HG03432 (cell line): ENCODE measurements around the gene DYRK1A.

Experiments used
- ATAC-seq: cut with Tn5 transposase; IDR thresholded peaks from one replicate; pipeline ENCODE4 v1.9.1; 2021; ENCODE audit warnings: mild to moderate bottlenecking, moderate library complexity; ENCODE audit not compliant: unreplicated experiment

Gene DYRK1A

DNA sequence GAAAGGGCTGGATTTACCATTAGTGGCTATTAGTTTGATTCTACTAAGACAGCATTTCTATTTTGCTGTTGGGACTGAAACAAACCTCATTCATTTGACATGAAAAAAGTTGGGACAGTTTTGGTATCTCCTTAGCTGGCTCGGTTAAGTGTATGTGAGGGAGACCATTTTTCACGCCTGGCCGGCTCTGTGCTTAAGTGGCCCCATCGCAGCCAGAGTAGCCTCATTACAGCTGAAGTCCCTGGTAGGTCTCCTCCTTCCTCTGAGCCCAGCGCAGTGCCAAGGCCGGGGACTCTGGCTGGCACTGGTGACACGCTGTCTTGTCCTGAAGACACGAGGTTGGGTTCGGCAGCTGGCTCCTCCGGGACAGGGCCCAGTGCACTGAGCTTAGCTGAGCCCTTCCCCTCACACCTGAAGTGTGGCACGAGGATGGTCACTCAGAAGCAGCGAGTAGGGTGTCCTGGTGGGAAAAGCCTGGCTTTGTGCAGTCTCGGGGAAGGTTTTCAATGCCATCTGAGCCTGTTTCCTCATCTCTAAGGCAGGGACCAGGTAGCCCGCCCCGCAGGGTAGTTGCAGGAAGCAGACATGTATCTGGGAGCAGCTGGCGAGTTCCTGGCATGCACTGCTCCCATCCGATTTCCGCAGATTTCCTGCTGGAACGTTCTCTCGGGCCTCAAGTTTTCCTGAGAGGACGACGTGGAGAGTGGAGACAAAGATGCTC is 196.5 kb downstream of the DYRK1A start:
- peak; percentile 20 for ATAC-seq

DNA sequence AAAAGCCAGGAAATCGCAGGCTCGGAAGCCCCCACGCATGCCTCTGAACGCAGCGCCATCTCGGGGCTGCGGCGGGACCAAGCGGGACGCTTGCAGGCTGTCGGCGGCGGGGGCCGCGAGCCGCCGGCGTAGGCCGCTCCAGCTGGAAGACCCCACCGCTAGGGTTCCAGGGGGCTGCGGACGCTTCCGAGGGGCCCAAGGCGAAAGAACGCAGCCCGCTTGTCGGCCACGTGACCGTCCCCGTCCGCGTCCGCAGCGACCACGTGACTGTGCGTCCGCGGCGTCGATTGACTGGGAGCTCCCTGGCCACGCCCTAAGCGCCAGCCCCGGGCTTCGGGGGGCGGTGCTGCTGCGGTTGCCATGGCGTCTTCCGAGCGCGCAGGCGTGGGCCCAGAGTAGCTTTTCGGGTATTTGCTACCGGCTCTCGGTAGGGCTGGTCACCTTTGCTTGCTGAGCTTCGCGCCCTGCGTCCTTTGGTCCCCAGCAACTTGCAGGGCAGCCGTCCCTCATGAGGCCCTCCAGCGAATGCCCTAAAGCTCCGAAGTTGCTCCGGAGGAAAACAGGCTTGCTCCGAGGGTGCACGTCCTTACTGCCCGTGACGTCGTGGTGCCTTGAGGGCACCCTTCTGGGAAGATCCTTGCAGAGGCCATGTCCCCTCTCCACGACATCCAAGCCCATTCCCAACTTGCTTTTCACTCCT is 197.2 kb downstream of the DYRK1A start:
- ATAC-seq = peak; percentile 92

- ATAC-seq = peak; percentile 63
Observed at GRCh38 chr21:37564341-37564923, 197.9 kb downstream of the DYRK1A start.

DNA sequence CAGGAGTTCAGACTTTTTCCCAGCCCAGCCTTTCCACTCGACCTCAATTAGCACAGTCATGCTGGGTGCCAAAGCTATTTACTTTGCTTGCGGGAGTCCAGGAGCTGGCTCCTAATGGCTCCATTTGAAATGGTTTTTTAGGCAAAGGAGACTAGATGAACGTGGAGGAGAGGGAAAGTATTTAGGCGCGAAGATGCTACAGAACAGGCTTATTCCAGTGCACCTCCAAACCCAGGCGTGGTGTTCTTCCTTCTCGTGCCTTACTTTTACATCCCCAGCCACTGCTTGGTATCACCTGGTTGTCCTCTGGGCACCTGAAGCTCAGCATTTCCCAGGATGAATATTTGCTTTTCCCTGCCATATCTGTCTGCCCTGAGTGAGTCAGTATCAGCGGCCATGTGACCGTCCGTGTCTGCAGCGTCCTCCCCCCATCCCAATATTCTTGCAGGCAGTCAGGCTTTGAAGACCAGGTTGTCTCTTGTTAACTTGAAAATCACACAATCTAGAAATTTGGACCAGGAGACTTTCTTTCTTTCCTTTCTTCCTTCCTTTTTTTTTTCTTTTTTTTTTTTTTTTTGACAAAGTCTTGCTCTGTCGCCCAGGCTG is 198.5 kb downstream of the DYRK1A start:
- no peak for ATAC-seq

DNA sequence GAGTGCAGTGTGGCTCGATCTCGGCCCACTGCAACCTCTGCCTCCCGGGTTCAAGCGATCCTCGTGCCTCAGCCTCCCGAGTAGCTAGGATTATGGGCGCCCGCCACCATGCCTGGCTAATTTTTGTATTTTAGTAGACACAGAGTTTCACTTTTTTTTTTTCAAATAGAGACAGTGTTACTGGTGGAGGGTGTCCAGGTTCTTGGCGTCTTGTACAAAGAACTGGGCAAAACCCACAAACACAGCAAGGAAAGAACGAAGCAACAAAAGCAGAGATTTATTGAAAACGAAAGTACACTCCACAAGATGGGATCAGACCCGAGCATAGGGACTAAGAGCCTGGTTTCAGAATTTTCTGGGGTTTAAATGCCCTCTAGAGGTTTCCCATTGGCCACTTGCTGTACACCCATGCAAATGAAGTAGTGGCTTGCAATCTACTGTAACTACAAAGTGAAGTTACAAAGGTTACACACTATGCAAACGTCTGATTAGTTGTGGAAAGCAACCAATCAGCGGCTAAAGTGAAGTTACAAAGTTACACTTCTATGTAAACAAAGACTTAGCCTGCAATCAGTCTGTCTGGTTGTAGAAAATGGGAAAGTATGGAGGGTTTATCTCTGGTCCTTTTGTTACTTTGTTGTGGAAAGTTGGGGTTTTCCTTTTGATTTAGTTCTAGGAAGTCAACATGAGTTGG is 199.1 kb downstream of the DYRK1A start:
- ATAC-seq = no peak

DNA sequence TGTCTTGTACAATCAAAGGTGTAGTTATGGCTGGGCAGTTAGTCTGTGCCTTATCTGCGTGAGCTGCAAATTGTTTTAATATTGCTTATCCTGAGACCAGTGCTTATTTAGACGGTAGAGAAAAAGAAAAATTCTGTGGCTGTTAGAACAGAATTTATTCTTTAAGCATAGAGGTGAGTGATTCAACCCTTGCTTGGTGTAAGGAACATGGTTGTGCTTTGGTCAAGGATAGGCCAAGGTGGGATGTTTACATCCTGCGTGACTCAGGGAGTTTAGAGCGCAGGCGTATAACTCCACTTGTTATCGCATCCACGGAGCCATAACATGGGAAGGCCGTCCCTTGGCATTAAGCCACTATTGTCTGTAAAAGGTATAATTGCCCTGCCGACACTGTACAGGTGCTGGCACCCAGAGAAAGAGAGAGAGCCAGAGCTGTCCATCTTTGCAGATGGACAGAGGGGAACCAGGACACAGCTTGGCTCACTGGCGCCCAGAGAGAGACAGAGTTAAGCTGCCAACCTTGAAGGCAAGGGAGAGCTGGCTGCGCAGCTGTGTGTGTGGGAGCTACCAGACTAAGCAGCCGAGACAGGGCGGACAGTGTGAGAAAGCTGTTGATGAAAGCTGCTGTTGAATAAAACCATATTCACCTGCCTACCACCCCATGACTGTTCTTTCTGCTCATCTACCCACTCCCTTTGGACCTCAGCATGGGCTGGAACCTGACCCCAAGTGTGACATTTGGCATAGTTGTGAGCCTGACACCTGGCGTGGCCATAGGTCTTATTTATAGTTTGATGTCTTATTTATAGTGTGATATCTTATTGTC is 200.4 kb downstream of the DYRK1A start:
- ATAC-seq = no peak

DNA sequence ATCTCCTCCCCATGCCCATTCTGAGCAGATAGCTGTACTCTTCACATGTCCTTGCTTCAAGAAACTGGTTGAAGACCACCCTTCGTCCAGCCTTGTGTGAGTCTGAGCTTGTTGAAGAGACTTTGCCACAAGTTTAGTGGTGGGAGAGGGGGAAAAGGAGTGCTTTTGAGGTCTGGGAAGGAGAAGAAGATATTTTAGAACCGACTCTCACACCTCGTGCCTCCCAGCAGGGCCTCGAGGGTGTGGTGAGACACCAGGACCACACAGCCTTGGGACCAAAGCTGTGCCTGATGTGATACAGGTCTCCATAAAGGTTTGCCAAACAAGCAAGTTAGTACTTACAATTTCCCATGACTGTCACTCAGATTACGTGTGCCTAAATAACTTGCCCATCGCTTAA is 201.8 kb downstream of the DYRK1A start:
- no peak for ATAC-seq

DNA sequence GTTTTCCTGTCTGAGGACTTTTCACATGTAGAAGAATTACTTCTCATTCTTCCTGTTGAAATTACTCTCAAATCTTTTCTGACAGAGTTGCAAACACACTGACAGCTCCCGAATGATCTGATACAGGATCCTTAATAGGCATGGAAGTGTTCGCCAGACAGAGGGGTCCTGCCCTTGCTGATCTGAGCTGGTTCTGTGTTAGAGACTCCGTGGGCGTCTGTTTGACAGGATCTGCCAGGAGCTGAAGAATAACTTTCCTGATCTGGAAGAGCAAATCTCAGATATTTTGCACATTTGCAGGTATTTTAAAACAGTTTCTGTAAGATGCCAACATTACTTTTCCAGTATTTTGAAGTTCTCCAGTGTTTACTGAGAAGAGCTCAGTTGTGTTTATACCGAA is 202.3 kb downstream of the DYRK1A start:
- no peak for ATAC-seq

- no peak for ATAC-seq
Observed at GRCh38 chr21:37571442-37571841, 204.9 kb downstream of the DYRK1A start.

GRCh38 chr21:37574316-37574715 is 207.7 kb downstream of the DYRK1A start:
- ATAC-seq = no peak

DNA sequence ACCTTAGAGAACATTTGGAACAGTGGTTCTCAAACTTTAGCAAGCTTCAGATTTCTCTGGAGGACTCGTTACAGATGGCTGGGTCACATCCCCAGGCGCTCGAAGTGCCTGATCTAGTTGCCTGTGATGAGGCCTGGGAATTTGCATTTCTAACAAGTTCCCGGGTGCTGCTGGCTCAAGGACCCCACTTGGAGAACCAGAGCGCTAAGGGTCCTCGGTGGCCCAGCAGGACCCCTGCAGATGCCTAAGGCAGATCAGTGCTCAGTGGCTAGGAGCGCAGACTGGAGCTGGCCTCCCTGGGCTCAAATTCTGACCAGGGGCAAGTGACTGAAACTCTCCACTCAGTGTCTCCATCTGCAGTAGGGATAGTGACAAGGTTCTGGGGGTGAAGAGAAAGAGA is 208.2 kb downstream of the DYRK1A start:
- no peak for ATAC-seq

GRCh38 chr21:37575580-37575979 is 209.0 kb downstream of the DYRK1A start:
- ATAC-seq = no peak
